K562 (cell line): Measurements from ENCODE around the gene GABRR3. TPM values are rescaled to one million over a fixed set of nuclear protein-coding genes. Genes with fewer than 3 reads are reported as not detected.

Experiments used
- ATAC-seq: fragments of 200-7000 bp; cut with Tn5 transposase; 3 replicates; pipeline ENCODE4 v1.9.1; 2020; ENCODE audit warnings: moderate library complexity
- BruUV-seq: library from RNA; stranded (reverse); fragments of 400-500 nt; replicated peaks from 2 replicates; lab custom pipeline; 2021; lab: Mats Ljungman, UMichigan
- CTCF ChIA-PET: fragments of 300-600 bp; formaldehyde crosslinking; extraction: SDS; loops from one replicate; lab custom pipeline; 2021; ENCODE audit warnings: low intra/inter-chr PET ratio; lab: Yijun Ruan, JAX
- POLR2A ChIA-PET: fragments of 300-600, 350-650 bp; sonication (Branson Sonifier 250); formaldehyde crosslinking; extraction: SDS; loops from one replicate; lab custom pipeline; 2021; ENCODE audit warnings: antibody characterized with exemption, inconsistent platforms; lab: Yijun Ruan, JAX
- DNase-seq, 4 experiments: peaks; one replicate each; pipeline versions ENCODE4 v3.0.0 to v3.0.0-alpha.2; 2011 to 2018; ENCODE audit warnings: low spot score in 3 of 4, mixed read lengths in 3 of 4; ENCODE audit errors: extremely low read depth in 1 of 4
- FAIRE-seq: peaks from 2 replicates; lab custom pipeline; 2011; peaks lifted over from hg19 to GRCh38; lab: Jason Lieb, UNC
- H2AFZ ChIP-seq: 2 replicates; pipeline ENCODE4 v1.6.0; 2011; ENCODE audit warnings: low read depth, low read length, control low read depth, inconsistent platforms
- H3K27ac ChIP-seq: fragments of 200-600 bp; 3 replicates; pipeline ENCODE4 v1.8.0; 2011; ENCODE audit warnings: low read depth, mild to moderate bottlenecking, control low read depth, inconsistent platforms, low read length, moderate library complexity, mixed read lengths; ENCODE audit errors: extremely low read depth
- H3K27me3 ChIP-seq, 2 experiments: fragments of 300-600 bp in 1 of 2; 2 replicates in 1 of 2; 3 replicates in 1 of 2; pipeline versions ENCODE4 v1.6.0 to v1.8.0; 2011; ENCODE audit warnings: inconsistent platforms in 2 of 2, low read length in 2 of 2, mild to moderate bottlenecking in 1 of 2, mixed read lengths in 1 of 2, moderate library complexity in 1 of 2; ENCODE audit not compliant: control insufficient read depth in 2 of 2, insufficient read depth in 2 of 2
- H3K36me3 ChIP-seq: fragments of 300-600 bp; 3 replicates; pipeline ENCODE4 v1.8.0; 2011; ENCODE audit warnings: mild to moderate bottlenecking, low read length, inconsistent platforms; ENCODE audit not compliant: control insufficient read depth, insufficient read depth
- H3K4me1 ChIP-seq, 2 experiments: fragments of 200-600 bp in 1 of 2; replicated peaks in 1 of 2; 2 replicates in 1 of 2; 3 replicates in 1 of 2; pipeline versions ENCODE4 v1.5.1 to v1.8.0; 2011; ENCODE audit warnings: inconsistent platforms in 2 of 2, low read length in 2 of 2, mild to moderate bottlenecking in 1 of 2, mixed read lengths in 1 of 2, moderate library complexity in 1 of 2; ENCODE audit not compliant: control insufficient read depth in 2 of 2, insufficient read depth in 2 of 2
- H3K4me2 ChIP-seq: 2 replicates; pipeline ENCODE4 v1.6.1; 2011; ENCODE audit warnings: low read length, control low read depth, inconsistent platforms, mixed read lengths; ENCODE audit not compliant: insufficient read depth
- H3K4me3 ChIP-seq: fragments of 200-600 bp; sonication (generic), shearing (Covaris generic); 2 replicates; pipeline ENCODE4 v1.5.1; 2016; ENCODE audit warnings: control low read depth, inconsistent platforms
- H3K79me2 ChIP-seq: fragments of 200-600 bp; 3 replicates; pipeline ENCODE4 v1.8.0; 2011; ENCODE audit warnings: low read length, inconsistent platforms; ENCODE audit not compliant: control insufficient read depth, insufficient read depth
- H3K9ac ChIP-seq, 2 experiments: 2 replicates each; pipeline versions ENCODE4 v1.6.0 to v1.6.1; 2011; ENCODE audit warnings: low read depth in 2 of 2, low read length in 2 of 2, control low read depth in 1 of 2, inconsistent platforms in 1 of 2, mild to moderate bottlenecking in 1 of 2, mixed read lengths in 1 of 2; ENCODE audit not compliant: insufficient read depth in 1 of 2
- H3K9me1 ChIP-seq: one replicate; pipeline ENCODE4 v1.6.0; 2011; ENCODE audit warnings: inconsistent platforms, mild to moderate bottlenecking, low read length, moderate library complexity; ENCODE audit not compliant: control insufficient read depth, insufficient read depth
- H3K9me3 ChIP-seq: replicated peaks from 2 replicates; pipeline ENCODE4 v1.5.1; 2011; ENCODE audit warnings: low read depth, low read length, inconsistent platforms; ENCODE audit not compliant: control insufficient read depth, insufficient read depth
- H4K20me1 ChIP-seq: replicated peaks from 2 replicates; pipeline ENCODE4 v1.6.1; 2011; ENCODE audit warnings: low read length, inconsistent platforms, mixed read lengths; ENCODE audit not compliant: control insufficient read depth, insufficient read depth
- CAMTA2 ChIP-seq: fragments of 250-450 bp; sonication (Bioruptor Pico); conservative IDR thresholded peaks from 2 replicates; pipeline ENCODE4 v1.5.1; 2022
- HMG20A ChIP-seq: fragments of 450-650 bp; formaldehyde crosslinking; conservative IDR thresholded peaks from 2 replicates; pipeline ENCODE4 v1.4.0; 2020; ENCODE audit warnings: mild to moderate bottlenecking, mixed read lengths
- KDM4B ChIP-seq, 2 experiments: fragments of 450-650 bp in 1 of 2; sonication (generic) in 1 of 2; IDR thresholded peaks; 2 replicates each; pipeline ENCODE4 v1.6.1; 2016 to 2017; ENCODE audit warnings: borderline replicate concordance in 2 of 2, antibody characterized with exemption in 1 of 2, low read depth in 1 of 2, mild to moderate bottlenecking in 1 of 2
- L3MBTL2 ChIP-seq: fragments of 450-650 bp; IDR thresholded peaks from 2 replicates; pipeline ENCODE4 v1.6.1; 2016; ENCODE audit warnings: mild to moderate bottlenecking, moderate library complexity
- OTX1 ChIP-seq: fragments of 450-650 bp; formaldehyde crosslinking; IDR thresholded peaks from 2 replicates; pipeline ENCODE4 v1.4.0; 2022; ENCODE audit warnings: mild to moderate bottlenecking
- TRIM24 ChIP-seq, 2 experiments: fragments of 450-650 bp; IDR thresholded peaks; 2 replicates each; pipeline ENCODE4 v1.6.1; 2016
- WGBS: fragments of 100-300 bp; shearing (Covaris generic); methylation state at CpG from one replicate; pipeline ENCODE4 v1.1.6; 2016; ENCODE audit warnings: low coverage, mixed read lengths; ENCODE audit not compliant: insufficient coverage; ENCODE audit errors: missing lambda C conversion rate; 5-methylcytosine and 5-hydroxymethylcytosine counted together
- in situ Hi-C: fragments of 300-500 bp; cut with MboI; formaldehyde crosslinking; loops from 4 replicates; pipeline ENCODE4 v1.15.0; 2018; ENCODE audit warnings: inconsistent platforms, mixed read lengths
- intact Hi-C: fragments of 100-400 bp; cut with micrococcal nuclease; formaldehyde crosslinking; loops from 2 replicates; pipeline ENCODE4 v1.14.2; 2022
- polyA plus RNA-seq, 8 experiments: library from polyadenylated mRNA; depleted of rRNA in 4 of 8; stranded (reverse) in 5 of 8; unstranded in 3 of 8; fragments of >200 nt; fragmentation: Nextera tagmentation in 2 of 8; fragmentation: Illumina TruSeq in 1 of 8; extraction: Ambion mirVana in 2 of 8; extraction: Trizol in 1 of 8; gene quantifications; 2 replicates each; pipeline versions ENCODE4 v1.2.1 to v1.2.3, GENCODE V29; 2011 to 2014; ENCODE audit warnings: inconsistent platforms in 1 of 8, missing spikeins in 1 of 8
- total RNA-seq, 7 experiments: library from RNA; depleted of rRNA in 6 of 7; stranded (reverse); fragments of >200 nt in 6 of 7; fragmentation: Illumina TruSeq in 2 of 7; extraction: Trizol in 2 of 7; gene quantifications; 2 replicates each; pipeline versions ENCODE4 v1.2.1 to v1.2.3, GENCODE V29; 2011 to 2021; ENCODE audit warnings: low replicate concordance in 1 of 7
- TF ChIP-seq, protein P1 (sequence below): fragments of 450-650 bp; IDR thresholded peaks from 2 replicates; pipeline ENCODE4 v1.6.1; 2014; ENCODE audit warnings: low read depth, mild to moderate bottlenecking, moderate library complexity, borderline replicate concordance

Gene GABRR3
- total and polyA plus RNA-seq, 9 of the 15 experiments (the other 6 are each of a cell fraction or from before 2014, with no cell fraction given) = not detected

DNA sequence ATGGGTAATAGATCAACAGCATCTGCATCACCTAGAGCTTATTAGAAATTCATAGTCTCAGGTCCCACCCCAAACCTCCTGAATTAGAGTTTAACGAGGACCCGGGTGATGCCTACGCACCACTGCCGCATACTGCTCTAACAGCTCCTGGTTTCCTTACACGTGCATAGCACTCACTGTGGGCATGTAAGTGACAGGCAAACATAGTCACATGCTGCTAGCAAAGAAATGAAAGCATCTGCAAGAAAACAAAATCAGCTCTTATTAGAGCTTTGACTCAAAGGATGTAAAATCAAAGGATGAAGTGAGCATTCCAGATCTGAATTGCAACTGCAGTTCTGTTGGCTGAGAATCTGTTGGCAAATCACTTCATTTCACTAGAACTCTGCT lies 43.8 kb downstream of the GABRR3 start (continued):
- TF ChIP-seq, protein P1, sequence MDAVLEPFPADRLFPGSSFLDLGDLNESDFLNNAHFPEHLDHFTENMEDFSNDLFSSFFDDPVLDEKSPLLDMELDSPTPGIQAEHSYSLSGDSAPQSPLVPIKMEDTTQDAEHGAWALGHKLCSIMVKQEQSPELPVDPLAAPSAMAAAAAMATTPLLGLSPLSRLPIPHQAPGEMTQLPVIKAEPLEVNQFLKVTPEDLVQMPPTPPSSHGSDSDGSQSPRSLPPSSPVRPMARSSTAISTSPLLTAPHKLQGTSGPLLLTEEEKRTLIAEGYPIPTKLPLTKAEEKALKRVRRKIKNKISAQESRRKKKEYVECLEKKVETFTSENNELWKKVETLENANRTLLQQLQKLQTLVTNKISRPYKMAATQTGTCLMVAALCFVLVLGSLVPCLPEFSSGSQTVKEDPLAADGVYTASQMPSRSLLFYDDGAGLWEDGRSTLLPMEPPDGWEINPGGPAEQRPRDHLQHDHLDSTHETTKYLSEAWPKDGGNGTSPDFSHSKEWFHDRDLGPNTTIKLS = no peak
- TF ChIP-seq HMG20A (CRISPR knock-in tag) = no peak
- no peak for TF ChIP-seq OTX1

DNA sequence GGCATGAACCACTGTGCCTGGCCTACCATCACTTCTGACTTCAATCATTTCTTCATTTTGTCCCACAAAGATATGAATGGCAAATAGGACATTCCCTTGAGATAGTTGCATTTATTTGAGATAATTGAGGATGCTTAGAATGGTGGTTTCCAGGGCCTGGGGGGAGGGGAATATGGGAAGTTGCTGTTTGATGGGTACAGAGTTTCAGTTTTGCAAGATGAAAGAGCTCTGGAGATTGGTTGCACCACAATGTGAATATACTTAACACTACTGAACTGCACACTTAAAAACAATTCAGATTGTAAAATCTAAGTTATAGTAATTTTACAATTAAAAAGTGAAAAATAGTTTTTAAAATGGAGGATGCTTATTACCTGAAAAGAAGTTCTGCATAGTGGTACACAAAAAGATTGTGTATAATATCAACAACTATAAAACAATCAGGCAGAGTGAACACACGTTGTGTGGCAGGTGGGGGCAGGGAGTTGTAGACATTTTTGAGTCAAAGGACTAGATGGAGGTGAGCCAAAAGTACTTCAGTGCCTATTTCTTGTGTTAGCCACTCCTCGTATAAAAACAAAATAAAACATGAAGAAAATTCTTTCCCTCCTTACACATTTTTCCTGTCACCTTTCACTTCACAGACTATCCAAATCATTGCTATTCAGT lies 44.4 kb downstream of the GABRR3 start:
- 3% methylated on average over 2 of the region's 2 CpGs for WGBS
- CTCF ChIA-PET = interaction anchor here (0.6 kb wide), 1 partner anchor 37 kb away, joined by 3 read pairs; no protein-coding TSS in a partner anchor
- POLR2A ChIA-PET = no interaction called here
- in situ Hi-C loops = no loop called here
- Histone ChIP-seq H3K27ac (no peak overlapping the region), H3K9me3 (no peaks in the 10 kb centered on the region), H3K79me2 (no peaks in the 10 kb centered on the region), H3K9me1 (no peaks in the 10 kb centered on the region), H3K36me3 (no peaks in the 10 kb centered on the region), H4K20me1 (no peaks in the 10 kb centered on the region), H3K4me1 (no peaks in the 10 kb centered on the region), H3K9ac (no peak overlapping the region), H3K4me3 (no peak overlapping the region), H2AFZ (no peak overlapping the region), H3K4me2 (no peak overlapping the region), H3K27me3 (no peaks in the 10 kb centered on the region)
- no peak for DNase-seq
- TF ChIP-seq CAMTA2 (CRISPR knock-in tag) = no peak
- no peak for TF ChIP-seq TRIM24 (IDR thresholded peaks at IDR 0.05)
- no peak for TF ChIP-seq KDM4B (IDR thresholded peaks at IDR 0.05; ENCODE audit: borderline replicate concordance in 2 of 2, low read depth in 1 of 2)
- no peak for TF ChIP-seq L3MBTL2
- intact Hi-C loops = no loop called here
- BruUV-seq = no TSS peak
- no peak for ATAC-seq
- FAIRE-seq = no peak
